ENCODE measurements around the gene SMIM11. TPM values are rescaled to one million over a fixed set of nuclear protein-coding genes. Genes with fewer than 3 reads are reported as not detected.
A peak's percentile ranks its signal among the peaks of the same experiment; 100 is the strongest.

SMIM11 gene
- total RNA-seq, 1 experiment from 2014 or later, result 17.2 TPM

DNA sequence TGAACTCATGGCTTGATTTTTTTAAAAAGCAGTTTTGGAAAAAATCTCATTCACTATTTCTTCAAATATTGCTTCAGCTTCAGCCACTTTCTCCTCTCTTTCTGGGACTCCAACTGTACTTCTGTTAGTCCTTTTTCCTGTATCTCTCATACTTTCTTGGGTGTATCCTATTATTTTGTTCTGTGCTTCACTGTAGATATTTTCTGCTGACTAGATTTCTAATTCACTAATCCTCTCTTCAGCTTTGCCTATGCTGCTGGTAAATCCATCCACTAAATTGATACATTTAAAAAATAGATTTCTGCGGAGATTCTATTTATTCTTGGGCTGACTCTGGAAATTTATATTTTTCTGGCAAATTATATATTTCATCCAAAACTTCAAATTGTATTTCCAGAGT is 16.4 kb upstream of the SMIM11 start:
- H3K27ac Mint-ChIP-seq (ENCODE audit: unreplicated experiment), result no peak overlapping the region
- Histone ChIP-seq H3K27me3 (replicated peaks; ENCODE audit: control insufficient read depth, insufficient read depth, low read length) (no peaks in the 10 kb centered on the region; the same call in 1 of the 2 replicates), H3K4me1 (no peaks in the 10 kb centered on the region), H3K9me3 (peaks cover 8% of the 10 kb centered on the region; the same call in 1 of the 2 replicates), H3K4me3 (ENCODE audit: low read depth, low read length) (no peak overlapping the region), H3K36me3 (ENCODE audit: control insufficient read depth, insufficient read depth, low read length) (no peaks in the 10 kb centered on the region)
- BruUV-seq (replicated peaks), result no TSS peak
- no peak for DNase-seq
- CTCF ChIA-PET, result interaction anchor here (0.6 kb wide), 1 partner anchor 286 kb away, joined by 4 read pairs; no protein-coding TSS in a partner anchor
- no peaks in the 10 kb centered on the region for H3K36me3 Mint-ChIP-seq (ENCODE audit: insufficient read depth, unreplicated experiment)
- H3K9me3 Mint-ChIP-seq (ENCODE audit: unreplicated experiment), result no peaks in the 10 kb centered on the region
- TF ChIP-seq, protein P1, sequence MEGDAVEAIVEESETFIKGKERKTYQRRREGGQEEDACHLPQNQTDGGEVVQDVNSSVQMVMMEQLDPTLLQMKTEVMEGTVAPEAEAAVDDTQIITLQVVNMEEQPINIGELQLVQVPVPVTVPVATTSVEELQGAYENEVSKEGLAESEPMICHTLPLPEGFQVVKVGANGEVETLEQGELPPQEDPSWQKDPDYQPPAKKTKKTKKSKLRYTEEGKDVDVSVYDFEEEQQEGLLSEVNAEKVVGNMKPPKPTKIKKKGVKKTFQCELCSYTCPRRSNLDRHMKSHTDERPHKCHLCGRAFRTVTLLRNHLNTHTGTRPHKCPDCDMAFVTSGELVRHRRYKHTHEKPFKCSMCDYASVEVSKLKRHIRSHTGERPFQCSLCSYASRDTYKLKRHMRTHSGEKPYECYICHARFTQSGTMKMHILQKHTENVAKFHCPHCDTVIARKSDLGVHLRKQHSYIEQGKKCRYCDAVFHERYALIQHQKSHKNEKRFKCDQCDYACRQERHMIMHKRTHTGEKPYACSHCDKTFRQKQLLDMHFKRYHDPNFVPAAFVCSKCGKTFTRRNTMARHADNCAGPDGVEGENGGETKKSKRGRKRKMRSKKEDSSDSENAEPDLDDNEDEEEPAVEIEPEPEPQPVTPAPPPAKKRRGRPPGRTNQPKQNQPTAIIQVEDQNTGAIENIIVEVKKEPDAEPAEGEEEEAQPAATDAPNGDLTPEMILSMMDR (IDR thresholded peaks at IDR 0.05; ENCODE audit: insufficient read depth in 1 of 2, low read depth in 1 of 2, low read length in 1 of 2, severe bottlenecking in 1 of 2, unreplicated experiment in 1 of 2), result no peak
- no peak overlapping the region for H3K4me3 Mint-ChIP-seq (ENCODE audit: unreplicated experiment)
- intact Hi-C loops (cut with micrococcal nuclease; ENCODE audit: unreplicated experiment), result no loop called here
- POLR2A ChIA-PET, result no interaction called here
- peaks cover 12% of the 10 kb centered on the region for H3K27me3 Mint-ChIP-seq (ENCODE audit: insufficient read depth, unreplicated experiment)
- H3K4me1 Mint-ChIP-seq (ENCODE audit: low read depth, unreplicated experiment), result peaks cover 7% of the 10 kb centered on the region

DNA sequence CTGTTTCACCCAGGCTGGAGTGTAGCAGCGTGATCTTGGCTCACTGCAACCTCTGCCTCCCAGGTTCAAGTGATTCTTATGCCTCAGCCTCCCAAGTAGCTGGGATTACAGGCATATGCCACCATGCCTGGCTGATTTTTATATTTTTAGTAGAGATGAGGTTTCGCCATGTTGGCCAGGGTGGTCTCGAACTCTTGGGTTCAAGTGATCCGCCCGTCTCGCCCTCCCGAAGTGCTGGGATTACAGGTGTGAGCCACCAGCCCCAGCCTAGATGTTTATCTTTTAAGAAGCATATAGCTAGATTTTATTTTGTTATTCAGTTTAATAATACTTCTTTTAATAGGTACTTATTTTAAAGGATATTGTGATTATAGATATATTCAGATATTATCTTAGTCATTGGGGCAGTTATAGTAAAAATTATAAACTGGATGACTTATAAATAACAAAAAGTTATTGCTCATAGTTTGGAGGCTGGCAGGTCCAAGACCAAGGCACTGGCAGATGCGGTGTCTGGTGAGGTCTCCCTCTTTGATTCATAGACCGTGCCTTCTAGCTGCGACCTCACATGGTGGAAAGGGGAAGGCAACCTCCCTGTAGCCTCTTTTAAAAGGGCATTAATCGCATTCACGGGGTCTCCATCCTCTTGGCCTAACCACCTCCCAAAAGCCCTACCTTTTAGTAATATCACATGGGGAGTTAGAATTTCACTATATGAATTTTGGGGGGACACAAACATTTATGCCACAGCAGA is 14.6 kb upstream of the SMIM11 start:
- intact Hi-C loops (cut with micrococcal nuclease; ENCODE audit: unreplicated experiment), result no loop called here
- Mint-ChIP-seq H3K4me3 (ENCODE audit: unreplicated experiment) (no peak overlapping the region), H3K27me3 (ENCODE audit: insufficient read depth, unreplicated experiment) (peaks cover 9% of the 10 kb centered on the region), H3K9me3 (ENCODE audit: unreplicated experiment) (no peaks in the 10 kb centered on the region), H3K36me3 (ENCODE audit: insufficient read depth, unreplicated experiment) (no peaks in the 10 kb centered on the region), H3K4me1 (ENCODE audit: low read depth, unreplicated experiment) (peaks cover 7% of the 10 kb centered on the region), H3K27ac (ENCODE audit: unreplicated experiment) (no peak overlapping the region)
- Histone ChIP-seq H3K27me3 (replicated peaks; ENCODE audit: control insufficient read depth, insufficient read depth, low read length) (no peaks in the 10 kb centered on the region; the same call in 1 of the 2 replicates), H3K36me3 (ENCODE audit: control insufficient read depth, insufficient read depth, low read length) (no peaks in the 10 kb centered on the region), H3K4me1 (no peaks in the 10 kb centered on the region; the same call in 1 of the 2 replicates), H3K4me3 (ENCODE audit: low read depth, low read length) (no peak overlapping the region), H3K9me3 (peaks cover 8% of the 10 kb centered on the region; the same call in 1 of the 2 replicates)
- POLR2A ChIA-PET, result no interaction called here
- CTCF ChIA-PET, result no interaction called here
- DNase-seq, result no peak
- no TSS peak for BruUV-seq (replicated peaks)
- TF ChIP-seq, protein P1 (IDR thresholded peaks at IDR 0.05; ENCODE audit: insufficient read depth in 1 of 2, low read depth in 1 of 2, low read length in 1 of 2, severe bottlenecking in 1 of 2, unreplicated experiment in 1 of 2), result no peak

DNA sequence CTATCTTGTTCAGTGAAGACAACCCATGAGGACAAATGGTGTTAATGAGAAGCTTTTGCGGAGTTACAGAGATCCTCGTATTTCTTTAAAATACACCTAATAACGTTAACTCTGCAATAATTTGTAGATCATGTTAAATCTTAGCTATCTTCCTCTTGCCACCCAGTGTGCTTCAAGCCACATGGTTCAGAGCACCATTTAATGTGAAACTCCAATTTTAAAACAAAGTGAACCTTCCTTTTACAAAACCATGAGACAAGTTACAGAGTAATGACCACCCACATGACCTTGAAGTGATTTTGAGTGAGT is 13.2 kb upstream of the SMIM11 start:
- Histone ChIP-seq H3K4me3 (ENCODE audit: low read depth, low read length) (no peak overlapping the region), H3K4me1 (peaks cover under 1% of the 10 kb centered on the region; the same call in 1 of the 2 replicates), H3K27me3 (replicated peaks; ENCODE audit: control insufficient read depth, insufficient read depth, low read length) (no peaks in the 10 kb centered on the region), H3K9me3 (peaks cover 8% of the 10 kb centered on the region; the same call in 1 of the 2 replicates), H3K36me3 (ENCODE audit: control insufficient read depth, insufficient read depth, low read length) (no peaks in the 10 kb centered on the region)
- ChIA-PET POLR2A (no interaction called here), CTCF (interaction anchor here (0.6 to 1.0 kb wide), 3 partner anchors 241 to 698 kb away, joined by 3 to 5 read pairs (median 4); no protein-coding TSS in a partner anchor)
- H3K36me3 Mint-ChIP-seq (ENCODE audit: insufficient read depth, unreplicated experiment), result no peaks in the 10 kb centered on the region
- peaks cover 7% of the 10 kb centered on the region for H3K4me1 Mint-ChIP-seq (ENCODE audit: low read depth, unreplicated experiment)
- TF ChIP-seq, protein P1 (IDR thresholded peaks at IDR 0.05; ENCODE audit: insufficient read depth in 1 of 2, low read depth in 1 of 2, low read length in 1 of 2, severe bottlenecking in 1 of 2, unreplicated experiment in 1 of 2), result no peak
- DNase-seq, result no peak
- H3K9me3 Mint-ChIP-seq (ENCODE audit: unreplicated experiment), result no peaks in the 10 kb centered on the region
- intact Hi-C loops (cut with micrococcal nuclease; ENCODE audit: unreplicated experiment), result loop anchor here (1.0 kb wide), 1 partner anchor 268 kb away; no protein-coding TSS in a partner anchor
- BruUV-seq (replicated peaks), result no TSS peak
- H3K4me3 Mint-ChIP-seq (ENCODE audit: unreplicated experiment), result peak overlapping the region; percentile 46
- H3K27ac Mint-ChIP-seq (ENCODE audit: unreplicated experiment), result no peak overlapping the region
- peaks cover 9% of the 10 kb centered on the region for H3K27me3 Mint-ChIP-seq (ENCODE audit: insufficient read depth, unreplicated experiment)

Data from Caco-2 (cell line).